GM15510 (cell line): ENCODE results near the gene MBNL2.

Experiments
- POLR2A ChIP-seq: IDR thresholded peaks from 3 replicates; pipeline ENCODE4 v1.6.1; 2011; ENCODE audit warnings: borderline replicate concordance; ENCODE audit not compliant: insufficient read length; ENCODE audit errors: extremely low read depth

Gene MBNL2

DNA sequence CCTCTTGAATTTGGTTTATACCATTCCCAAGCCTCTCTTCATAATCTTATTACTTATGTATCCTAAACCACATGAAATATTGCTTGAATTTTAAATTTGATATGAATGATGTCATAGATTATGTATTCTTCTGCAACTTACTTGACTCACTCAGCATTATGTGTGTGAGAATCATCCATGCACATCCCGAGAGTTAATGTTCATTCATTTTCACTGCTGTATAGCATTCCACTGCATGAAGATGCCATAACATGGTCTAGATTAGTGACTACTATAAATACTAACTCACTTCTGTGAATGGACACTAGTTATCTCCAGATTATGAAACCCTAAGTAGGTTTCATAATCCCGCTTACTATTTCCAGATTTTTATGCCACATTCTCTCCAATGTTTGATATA is 186.8 kb downstream of the MBNL2 start:
- TF ChIP-seq POLR2A: no peak

DNA sequence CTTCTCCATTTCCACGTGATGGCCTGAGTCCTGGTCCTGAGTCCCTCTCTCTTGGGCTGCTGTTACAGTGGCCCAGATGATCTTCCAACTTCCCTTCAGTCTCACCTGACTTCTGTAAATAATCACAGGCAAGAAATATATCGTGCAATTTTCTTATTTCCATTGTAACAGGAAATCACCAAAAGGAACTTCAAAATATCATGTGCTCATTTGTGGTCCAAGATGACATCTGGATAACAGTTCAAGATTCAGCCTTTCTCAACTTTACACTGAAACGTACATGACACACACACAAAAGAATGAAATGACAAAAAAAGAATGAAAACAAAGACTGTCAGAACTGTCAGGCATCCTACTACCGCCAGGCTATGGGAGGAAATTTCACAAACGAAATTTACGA is 189.9 kb downstream of the MBNL2 start:
- TF ChIP-seq POLR2A: no peak

DNA sequence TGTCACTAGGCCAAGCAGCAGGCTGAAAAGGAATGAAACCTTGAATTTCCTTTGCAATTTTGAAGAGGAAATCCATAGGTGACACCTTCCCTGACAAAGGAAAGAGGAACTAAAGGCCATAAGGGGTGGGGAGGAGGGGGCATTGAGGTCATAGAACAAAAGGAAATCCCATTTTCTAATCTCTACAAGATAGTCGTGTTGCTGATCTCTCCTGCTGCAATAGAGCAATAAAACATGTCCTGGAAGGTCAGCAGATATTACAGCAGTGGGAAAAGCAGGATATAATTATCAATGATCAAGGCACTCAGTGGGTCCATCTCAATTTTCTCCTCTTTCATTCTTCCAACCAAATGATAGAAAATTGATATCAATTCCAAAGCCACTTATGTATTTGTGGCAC is 191.6 kb downstream of the MBNL2 start:
- TF ChIP-seq POLR2A: no peak

DNA sequence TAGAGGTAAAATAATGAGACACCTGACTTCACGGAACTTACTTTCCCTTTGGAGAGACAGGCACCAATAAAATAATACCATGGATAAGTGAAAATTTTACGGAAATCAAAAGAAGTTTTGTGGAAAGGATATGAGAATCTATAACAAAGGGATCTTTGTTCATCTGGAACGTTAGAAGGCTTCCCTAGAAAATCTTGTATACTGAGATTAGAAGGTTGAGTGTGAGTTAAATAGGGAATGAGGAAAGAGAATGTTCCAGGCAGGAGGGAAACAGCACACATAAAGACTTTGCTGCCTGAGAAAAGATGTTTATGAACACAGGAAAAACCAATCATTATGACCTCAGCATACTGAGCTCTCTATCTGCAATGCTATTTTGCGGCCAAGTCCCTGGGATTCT is 192.3 kb downstream of the MBNL2 start:
- no peak for TF ChIP-seq POLR2A

DNA sequence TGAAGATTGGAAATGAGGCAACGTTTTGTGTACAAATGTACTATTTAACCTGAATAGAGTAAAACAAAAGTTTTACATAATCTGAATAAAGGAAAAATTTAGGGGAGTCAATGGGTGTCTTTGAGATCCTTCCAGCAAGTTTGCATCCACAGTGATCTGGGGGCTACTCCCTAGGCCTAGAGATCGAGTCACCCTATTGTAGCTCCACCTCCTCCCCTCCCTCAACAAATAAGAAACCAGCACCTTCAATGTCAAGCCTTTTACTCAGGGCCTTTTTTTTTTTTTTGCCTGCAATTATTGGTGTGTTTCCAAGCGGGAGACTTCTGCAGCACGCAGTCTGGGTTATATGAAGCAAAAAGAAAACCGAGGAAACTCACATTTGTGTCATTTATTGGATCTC is 195.6 kb downstream of the MBNL2 start:
- no peak for TF ChIP-seq POLR2A

DNA sequence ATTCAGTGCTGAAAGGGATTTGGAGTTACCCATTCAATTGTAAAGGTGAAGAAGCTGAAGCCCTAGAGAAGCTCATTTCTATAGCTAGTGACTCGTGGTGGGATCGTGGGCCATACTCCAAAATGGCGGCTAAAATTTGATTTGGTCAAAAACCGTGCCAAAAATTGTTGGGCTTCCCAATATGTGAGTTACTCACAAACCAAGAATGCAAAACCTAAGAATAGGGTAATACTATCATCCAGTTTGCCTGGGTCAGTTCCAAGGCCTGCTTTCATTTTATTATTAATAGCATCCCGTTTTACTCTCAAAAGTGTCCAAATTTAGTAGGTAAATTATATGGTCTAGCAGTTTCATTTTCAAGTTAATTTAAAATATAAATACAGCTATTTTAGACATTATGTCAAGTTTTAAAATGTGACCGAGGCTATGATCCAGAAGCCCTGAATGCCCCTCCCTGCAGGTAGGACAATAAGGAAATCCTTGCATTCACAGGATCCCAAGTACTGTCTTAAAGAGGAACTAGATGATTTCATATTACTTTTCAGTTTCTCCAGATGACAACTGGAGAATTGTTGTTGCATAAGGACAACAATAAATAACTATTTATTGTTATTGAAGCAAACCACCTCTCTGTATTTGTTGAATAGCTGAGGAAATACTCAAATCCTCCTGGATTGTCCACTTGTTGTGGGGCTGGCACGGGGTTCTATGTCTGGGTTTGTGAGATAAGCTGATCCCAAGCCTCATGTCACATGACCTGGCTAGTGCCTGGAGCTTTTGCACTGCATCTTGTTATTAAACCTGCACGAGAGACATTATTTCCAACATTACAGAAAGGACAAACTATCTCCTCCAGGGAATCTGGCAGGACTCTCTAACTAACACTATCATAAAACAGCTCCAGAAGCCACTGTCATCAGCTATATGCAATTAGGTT is 200.3 kb downstream of the MBNL2 start:
- no peak for TF ChIP-seq POLR2A

DNA sequence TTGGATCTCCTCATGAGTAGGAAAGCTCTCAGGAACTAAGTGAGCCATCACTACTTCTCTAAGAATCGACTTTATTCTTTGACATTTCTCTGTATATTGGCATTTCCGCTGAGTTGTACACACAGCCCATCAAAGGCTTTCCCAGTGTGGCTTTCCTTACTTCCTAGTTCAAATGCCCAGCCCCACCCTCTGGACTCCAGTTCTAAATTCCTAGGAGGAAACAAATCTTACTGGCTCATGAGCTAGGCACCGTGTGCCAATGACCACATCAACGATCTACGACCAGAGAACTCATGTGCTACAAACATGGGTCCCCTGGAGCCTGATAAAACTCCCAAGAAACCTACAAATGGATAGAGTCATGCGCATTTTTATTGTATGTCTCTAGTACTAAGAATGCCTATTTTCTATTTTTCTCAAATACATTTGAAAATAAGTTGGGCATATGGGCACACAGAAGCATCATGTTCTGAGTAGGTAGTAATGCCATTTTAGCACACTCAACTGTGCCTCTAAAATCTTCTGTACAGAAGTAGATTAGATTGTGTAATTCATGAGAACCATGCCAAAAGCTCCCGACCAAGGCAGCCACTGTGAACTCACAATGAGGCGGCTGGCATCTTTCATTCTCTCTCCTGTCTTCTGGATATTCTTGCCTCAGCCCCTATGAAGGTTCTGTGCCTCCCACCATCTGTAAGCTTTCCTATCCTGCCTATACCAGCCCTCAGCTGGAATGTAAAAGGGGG is 201.3 kb downstream of the MBNL2 start:
- TF ChIP-seq POLR2A: no peak

DNA sequence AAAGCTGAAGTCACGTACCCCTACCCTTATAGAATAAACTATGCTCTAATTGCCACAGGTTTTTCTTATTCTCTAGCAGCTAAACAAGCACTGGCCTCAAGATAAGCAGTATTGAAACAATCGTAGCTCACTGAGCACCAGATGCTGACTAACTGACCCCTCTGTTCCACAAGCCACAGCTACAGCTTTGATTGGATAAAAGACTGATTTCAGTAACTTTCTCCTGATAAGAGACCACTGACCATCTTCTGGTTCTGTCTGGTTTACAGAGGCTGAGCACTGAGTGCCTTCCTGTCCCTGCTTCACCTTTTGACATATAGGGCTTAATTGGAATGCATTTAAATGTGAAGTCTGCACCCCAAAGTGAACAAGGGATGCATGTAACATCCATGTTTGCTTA is 203.5 kb downstream of the MBNL2 start:
- TF ChIP-seq POLR2A: no peak

DNA sequence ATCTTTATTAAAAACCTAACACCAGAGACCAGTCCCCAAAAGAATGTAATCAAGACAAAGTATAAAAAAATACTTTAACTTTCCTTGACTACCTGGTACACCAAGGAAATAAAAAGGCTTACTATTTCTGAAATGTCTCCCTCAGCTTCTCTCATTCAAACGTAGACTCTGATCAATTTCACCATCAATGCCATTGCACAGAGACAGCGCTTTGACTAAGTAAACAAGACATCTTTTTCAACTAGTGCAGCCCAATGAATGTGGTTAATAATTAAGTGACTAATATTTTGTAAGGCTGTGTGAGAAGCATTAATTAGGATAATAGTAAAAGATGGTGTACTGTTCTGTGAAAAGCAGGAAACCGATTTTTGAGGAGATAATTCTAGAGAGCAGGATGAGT is 204.6 kb downstream of the MBNL2 start:
- no peak for TF ChIP-seq POLR2A

DNA sequence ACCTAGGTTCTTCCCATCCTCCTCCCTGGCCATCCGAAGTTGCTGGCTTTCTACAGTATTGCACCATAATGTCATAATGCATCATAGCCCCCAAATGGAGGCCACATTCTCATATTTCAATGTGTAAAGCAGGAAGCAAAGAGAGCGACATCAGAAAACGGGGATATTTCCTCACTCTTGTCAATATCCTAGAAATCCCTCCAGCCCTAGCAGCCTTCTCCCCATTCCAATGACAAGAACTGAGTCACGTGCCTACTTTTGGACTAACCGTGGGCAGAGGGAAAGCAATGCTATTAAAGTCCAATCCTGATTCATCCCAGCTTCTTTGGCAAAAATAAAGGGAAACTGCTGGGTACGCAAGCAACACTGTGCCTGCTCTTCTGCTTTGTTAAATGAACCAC is 207.5 kb downstream of the MBNL2 start:
- TF ChIP-seq POLR2A: no peak

DNA sequence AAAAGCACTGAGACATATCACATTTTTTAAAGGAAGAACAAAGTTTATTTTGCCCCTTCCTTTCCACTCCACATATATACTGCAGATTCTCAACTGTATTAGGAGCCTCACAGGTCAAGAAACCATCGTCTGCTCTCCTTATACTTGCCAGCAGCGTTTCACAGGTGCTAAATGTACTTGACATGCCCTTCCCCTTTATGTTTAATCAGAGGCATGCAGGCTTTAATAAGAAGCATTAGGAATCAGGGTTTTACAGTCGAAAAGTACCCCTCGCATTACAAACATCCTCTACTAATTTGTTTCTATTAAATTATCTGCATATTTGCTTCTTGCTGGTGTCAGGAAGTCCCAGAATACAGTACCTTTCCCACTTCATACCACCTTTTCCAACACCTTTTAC is 208.2 kb downstream of the MBNL2 start:
- TF ChIP-seq POLR2A: no peak

DNA sequence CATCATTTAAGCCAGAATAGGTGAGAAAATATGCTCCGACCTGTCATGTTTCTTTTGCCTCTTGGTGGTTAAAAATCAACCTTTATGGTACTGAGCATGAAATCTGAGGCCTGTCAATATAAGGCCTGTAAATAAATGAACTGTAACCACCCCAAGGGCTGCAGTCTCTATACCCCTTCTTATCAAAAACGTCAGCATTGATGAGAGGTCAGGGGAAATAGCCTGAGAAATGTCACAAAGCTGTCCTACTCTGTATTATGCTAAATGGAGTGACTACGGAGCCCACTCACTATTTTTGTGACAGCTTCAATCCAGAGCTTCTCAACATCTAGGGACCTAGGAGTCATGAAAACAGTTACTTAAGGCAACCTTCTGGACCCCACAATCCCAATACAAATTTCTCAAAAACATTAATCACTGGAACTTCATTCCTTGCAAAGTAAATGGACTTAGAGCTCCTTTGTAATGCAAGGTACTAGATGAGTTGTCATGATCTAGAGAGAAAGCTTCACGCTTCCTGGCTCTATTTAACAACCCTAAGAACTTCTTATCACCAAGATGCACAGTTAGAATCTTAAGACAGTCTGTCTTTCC is 209.1 kb downstream of the MBNL2 start:
- no peak for TF ChIP-seq POLR2A

DNA sequence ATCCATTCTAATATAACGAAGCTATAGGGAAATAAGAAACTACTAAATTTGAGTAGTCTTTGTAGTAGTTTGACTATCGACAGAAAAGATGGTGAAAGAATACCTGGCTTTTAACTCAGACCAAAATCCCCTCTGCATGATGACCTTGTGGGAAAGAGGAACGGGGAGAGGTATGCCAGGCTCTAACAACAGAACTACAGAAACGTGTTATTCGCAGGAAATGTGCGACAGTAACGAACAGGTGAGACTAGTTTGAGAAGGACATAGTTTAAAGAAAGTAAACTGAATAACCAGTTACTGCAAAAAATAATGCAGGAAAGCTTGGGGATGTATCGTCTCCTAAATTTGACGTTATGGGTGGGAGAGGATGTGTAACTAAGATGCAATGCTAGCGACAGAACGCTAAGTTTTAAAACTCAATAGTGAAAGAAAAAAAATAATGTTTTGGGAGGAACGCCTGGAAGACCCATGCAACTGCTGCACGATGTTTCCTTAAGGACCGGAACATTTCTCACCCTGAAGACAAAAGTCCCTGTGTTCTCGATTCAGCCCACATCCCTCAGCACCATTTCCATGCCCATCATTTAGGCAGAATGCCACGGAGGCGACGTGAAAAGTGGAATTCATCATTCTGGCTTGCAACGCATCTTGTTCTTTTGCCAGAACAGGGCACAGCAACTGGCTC is 210.2 kb downstream of the MBNL2 start:
- TF ChIP-seq POLR2A: no peak

DNA sequence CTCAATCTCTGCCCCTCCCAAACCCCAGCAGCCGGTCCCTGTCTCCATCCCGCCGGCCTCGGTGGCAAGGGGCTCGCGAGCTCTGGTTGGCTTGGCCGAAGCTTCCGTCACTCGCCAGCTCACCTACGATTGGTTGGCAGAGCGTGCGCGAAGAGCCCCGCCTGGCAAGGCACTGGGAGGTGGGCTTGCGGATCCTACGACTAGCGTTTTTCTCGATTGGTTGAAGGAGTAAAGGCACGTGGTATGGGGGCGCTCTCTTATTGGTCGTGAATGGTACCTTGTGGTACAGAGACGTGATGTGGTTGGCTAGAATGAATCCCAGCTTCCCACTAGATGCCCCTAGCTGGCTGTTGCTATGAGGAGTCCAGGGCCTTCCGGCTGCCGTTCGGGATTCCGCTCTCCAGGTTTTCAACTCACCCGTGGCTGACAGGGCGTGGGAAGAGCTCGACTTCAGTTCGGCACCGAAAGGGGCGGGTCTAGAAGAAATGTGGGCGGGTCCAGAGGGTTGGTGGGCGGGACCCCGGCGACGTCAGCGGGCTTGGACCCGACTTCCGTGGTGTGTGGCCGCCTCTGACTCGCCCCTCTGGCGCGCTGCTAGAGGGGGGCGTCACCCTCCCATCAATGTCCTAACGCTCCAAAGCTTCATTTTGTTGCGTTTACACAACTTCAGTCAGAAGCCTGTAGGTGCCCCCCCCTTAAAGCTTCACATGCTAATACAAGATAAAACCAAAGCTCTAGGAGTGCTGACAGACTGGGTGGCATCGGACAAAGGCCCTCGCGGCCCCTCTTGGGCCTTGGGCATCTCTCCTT is 211.0 kb downstream of the MBNL2 start:
- TF ChIP-seq POLR2A: peak; percentile 80

DNA sequence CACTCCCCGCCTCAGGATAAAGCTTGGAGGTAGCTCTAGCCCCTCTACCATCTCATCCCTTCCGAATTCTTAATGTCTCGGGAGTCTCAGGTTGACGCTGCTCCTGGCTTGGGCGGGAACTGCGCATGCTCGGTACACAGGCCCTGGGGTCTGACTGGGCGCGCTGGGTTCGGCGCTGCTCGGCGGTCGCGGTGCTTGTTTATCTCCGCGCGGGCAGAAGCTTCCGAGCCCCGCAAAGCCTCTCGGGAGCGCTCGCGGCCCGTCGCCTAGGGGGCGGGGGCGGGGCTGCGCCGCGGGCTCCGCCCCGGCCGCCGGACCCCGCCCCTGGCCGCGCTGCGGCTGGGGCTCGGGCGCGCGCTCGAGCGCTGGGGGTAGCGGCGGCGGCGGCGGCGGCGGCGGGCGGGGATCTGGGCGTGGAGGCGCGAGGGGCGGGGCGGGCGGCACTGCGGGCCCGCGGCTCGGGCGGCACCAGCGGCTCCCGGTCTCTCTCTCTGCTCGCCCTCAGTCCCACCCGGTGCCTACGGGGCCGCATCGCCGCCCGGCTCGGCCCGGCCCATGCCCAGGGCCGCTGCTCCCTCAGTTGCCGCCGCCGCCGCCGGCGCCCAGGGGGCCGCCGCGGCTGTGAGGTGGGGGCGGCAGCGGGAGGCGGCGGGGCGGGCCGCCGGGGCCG is 211.7 kb downstream of the MBNL2 start, which contains the start of gene RAP2A:
TSS of gene RAP2A (plus strand) at position 443 of the 670 bp plus-strand sequence. CDS start 302 bp downstream, outside the sequence.
- peak; percentile 62 for TF ChIP-seq POLR2A
